Astrocyte of the spinal cord (primary cell): ENCODE results near the gene EEFSEC.

Source experiments
- DNase-seq: peaks from one replicate; pipeline ENCODE4 v3.0.0; 2011; ENCODE audit warnings: low read depth, low spot score
- H3K4me3 ChIP-seq: 2 replicates; pipeline ENCODE4 v1.5.1; 2011; ENCODE audit warnings: low read depth, mild to moderate bottlenecking, low read length, moderate library complexity
- CTCF ChIP-seq: IDR thresholded peaks from 2 replicates; pipeline ENCODE4 v1.5.1; 2012; ENCODE audit warnings: low read depth, mild to moderate bottlenecking, low read length, inconsistent platforms
- in situ Hi-C: cut with HindIII; loops from 2 replicates; pipeline ENCODE4 v1.10.0; 2017; ENCODE audit warnings: low sequenced_read_pairs

Gene EEFSEC

DNA sequence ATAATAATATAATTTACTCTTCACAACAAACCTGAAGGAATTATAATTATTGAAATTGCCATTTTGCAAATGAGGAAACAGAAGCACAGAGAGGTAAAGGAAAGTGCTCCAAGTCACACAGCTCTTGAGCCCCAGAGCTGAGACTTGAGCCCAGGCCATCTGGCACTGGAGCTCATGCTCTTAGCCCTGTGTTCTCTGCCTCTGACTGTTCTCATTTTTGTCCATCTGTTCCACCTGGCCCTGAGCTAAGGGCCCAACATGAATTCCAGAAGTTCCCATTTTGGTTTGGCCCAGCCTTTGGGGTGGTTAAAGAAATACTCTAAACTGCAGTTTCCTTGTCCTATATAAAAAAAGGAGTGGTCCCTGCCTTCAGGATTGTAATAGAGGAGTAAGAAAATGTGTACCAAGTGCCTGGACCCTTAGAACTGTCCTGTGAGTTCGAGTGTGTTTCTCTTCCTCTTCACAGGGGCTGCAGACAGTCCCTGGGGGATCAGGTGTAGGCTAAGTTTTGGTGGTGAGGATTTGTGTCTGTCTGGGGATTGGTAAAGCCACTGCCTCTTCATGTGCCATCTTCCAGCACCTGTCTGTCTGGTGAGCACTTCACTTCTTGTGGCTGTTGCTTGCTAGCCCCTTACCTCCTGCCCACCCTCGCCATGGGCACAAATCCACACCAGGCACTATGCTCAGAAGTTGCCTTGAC, 221.6 kb downstream of the EEFSEC start:
- H3K4me3 ChIP-seq: no peak overlapping the region
- in situ Hi-C loops: no loop called here
- no peak for TF ChIP-seq CTCF
- no peak for DNase-seq

DNA sequence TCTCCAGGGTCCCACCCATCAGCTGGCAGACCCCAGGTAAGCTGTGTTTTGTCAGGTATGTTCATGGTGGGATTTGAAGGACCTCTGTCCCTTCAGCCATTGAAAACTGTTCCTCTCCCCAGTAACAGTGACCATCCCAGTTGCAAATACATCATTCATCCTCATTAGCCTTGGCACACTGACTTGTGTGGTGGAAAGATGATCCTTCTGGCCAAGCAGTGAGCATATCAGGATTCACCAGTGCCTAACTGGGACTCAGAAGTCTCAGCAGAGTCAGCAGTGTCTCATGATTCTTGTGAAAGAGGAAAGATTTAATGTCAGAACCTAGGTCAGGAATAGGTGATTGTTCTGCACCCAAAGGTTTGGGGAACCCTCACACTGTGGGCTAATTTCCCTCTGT, 223.2 kb downstream of the EEFSEC start:
- H3K4me3 ChIP-seq: no peak overlapping the region
- no peak for DNase-seq
- in situ Hi-C loops: no loop called here
- no peak for TF ChIP-seq CTCF

GRCh38 chr3:128378631-128379347, 225.5 kb downstream of the EEFSEC start:
- H3K4me3 ChIP-seq: no peak overlapping the region
- DNase-seq: peak; percentile 47
- no peak for TF ChIP-seq CTCF
- in situ Hi-C loops: no loop called here

DNA sequence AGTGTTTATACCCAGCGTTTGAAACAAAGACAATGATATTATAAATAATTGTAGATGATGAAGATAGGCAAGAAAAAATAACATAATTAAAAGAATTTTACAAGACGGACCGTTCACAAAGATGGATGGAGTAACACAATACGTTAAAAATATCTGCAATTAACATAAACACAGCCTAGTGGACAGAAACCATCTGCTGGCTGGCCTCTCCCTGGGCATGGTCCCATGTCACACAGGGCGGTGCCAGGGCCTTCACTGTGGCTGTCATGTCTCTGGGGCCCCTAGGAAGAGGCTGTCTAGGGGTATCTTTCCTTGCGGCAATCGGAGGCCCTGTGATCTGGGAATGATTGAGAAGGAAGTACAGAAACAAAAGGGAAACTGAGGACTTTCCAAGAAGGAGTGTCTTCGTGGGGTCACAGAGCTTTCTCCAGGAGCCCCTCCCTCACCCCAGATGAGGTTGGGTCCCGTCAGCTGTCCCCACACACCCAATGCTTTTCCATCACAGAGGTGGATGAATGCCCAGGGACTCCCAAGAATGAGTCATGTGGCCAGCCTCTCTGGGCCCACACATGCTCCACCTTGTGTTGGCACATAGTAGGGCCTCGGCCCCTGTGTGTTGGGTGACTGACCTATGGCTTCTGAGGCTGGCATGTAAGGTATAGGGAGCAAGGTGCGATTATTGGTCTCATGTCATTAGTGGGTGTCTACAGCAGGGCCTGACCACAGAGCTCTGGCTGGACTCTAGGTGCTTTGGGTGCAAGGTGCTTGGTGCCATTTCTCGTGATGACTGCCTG, 226.3 kb downstream of the EEFSEC start:
- TF ChIP-seq CTCF: no peak
- no peak for DNase-seq
- in situ Hi-C loops: no loop called here
- no peak overlapping the region for H3K4me3 ChIP-seq

GRCh38 chr3:128380295-128380694, 227.0 kb downstream of the EEFSEC start:
- DNase-seq: no peak
- no peak overlapping the region for H3K4me3 ChIP-seq
- no peak for TF ChIP-seq CTCF
- in situ Hi-C loops: no loop called here

GRCh38 chr3:128380719-128381118, 227.4 kb downstream of the EEFSEC start:
- no peak for DNase-seq
- in situ Hi-C loops: no loop called here
- no peak overlapping the region for H3K4me3 ChIP-seq
- no peak for TF ChIP-seq CTCF
